Measurements from ENCODE around the gene IRX4.
"Not testable (repeated sequence)": the region's sequence is repeated elsewhere in the genome, so short reads cannot be mapped to it uniquely, and the experiment has no call there.

Gene IRX4

GRCh38 chr5:1856596-1857255 lies 26.0 kb downstream of the IRX4 start:
- DNase-seq = no peak

GRCh38 chr5:1855596-1855995 lies 27.1 kb downstream of the IRX4 start:
- DNase-seq = no peak

GRCh38 chr5:1855075-1855474 lies 27.6 kb downstream of the IRX4 start:
- DNase-seq = no peak

GRCh38 chr5:1853531-1853930 lies 29.2 kb downstream of the IRX4 start:
- no peak for DNase-seq

DNA sequence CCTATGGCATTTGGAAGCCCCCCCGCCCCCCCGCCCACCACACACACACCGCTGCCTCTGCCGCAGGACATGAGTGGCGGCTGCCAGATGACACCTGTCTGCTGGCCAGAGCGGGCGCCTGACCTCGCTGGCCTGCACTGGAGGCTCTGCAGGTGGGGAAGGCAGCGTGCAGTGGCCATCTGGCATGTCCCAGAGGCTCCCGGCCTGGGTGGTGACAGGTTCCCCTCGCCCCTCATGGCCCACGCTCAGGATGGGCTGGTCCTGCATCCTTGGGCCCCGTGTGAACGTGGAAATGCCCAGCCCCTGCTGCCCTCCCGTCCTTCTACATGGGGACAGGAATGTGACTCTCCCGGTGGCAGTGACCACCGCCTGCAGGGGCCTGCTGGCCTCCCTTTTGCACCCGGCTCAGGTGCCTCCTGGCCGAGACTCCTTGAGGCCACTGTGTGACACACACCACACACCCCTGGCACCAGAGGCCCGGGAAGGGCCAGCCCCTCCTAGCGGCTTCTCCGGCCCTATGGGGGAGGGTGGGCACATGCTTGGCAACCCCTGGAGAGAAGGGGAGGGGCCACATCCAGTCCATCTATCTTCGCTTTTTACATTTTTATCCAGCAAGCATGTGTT lies 30.3 kb downstream of the IRX4 start:
- no peak for DNase-seq

- no peak for DNase-seq
Measured at GRCh38 chr5:1851290-1851934, 31.3 kb downstream of the IRX4 start.

DNA sequence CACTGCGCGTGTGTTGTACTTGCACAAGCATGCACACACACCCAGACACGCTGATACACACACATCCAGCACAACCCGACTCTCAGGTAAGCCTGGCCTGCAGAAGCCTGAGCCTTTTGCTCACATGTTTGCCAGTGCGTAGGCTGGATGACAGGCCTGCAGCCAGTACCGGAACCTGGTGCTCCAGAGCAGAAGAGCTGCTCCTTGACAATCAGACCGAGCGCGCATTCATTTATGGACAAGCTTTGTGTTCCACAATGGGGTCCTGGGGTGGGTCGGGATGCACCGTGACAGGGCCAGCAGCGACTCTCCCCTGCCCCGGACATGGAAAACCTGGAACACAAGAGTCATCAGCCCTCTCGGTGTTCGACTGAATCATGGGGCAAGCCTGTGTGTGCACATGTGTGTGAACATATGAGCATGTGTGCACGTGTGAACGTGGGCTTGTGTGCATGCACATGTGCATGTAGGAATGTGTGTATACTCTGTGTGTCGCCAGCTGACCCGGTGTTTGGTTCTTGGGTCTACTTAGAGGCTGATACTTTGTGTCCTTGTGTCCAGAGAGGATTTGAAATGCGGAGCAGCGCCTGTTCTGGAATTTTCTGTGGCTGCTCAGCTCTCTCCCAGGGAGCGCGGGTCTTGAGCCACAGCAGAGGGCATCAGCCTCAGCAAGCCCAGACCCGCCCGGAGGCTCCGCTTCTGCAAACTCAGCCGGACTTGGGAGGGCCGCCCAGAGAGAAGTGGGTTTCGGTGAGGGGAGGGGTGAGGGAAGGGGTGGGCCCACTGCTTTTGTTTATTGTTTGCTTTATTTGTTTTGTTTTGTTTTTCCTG lies 32.2 kb downstream of the IRX4 start:
- no peak for DNase-seq

DNA sequence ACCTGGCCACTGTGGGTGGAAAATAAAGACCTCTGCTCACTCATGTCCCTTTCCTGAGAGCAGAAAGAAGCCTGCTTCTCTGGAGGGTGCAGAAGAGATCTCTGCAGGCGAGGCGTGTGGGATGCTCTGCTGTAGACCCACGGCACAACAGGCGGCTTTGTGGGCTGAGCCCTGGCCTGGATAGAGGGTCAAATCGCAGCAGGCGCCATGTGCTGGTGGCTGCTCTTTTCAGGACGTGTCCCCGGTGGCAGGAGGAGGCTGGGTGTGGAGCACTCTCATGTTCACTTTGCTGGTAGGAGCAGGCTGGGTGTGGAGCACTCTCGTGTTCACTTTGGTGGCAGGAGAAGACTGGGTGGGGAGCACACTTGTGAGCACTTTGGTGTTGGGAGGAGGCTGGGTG lies 35.1 kb downstream of the IRX4 start:
- DNase-seq = no peak

DNA sequence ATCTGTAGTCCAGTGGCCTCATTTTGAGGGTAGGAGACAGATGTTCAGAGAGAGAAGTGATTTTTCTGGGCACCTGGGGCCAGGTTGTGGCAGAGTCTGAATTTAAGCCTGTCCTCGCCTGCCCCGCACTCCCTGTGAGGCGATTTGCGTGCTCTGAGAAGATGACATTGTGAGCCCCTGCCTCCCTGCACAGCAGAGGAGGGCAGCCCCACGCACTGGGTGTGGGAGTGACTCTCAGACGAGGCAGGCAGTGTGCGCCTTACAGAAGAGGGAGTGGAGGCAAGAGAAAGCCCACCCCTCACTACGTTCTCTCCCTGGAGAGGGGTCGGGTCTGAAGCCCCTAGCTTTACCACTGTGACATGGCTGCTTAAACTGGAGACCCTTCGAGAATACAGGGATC lies 35.7 kb downstream of the IRX4 start:
- DNase-seq = no peak

GRCh38 chr5:1846583-1846982 lies 36.1 kb downstream of the IRX4 start:
- DNase-seq = no peak

GRCh38 chr5:1845696-1846095 lies 37.0 kb downstream of the IRX4 start:
- no peak for DNase-seq

GRCh38 chr5:1844708-1845436 lies 37.9 kb downstream of the IRX4 start:
- no peak for DNase-seq

GRCh38 chr5:1843761-1844160 lies 39.0 kb downstream of the IRX4 start:
- DNase-seq = not testable (repeated sequence)

GRCh38 chr5:1842004-1842819 lies 40.5 kb downstream of the IRX4 start:
- DNase-seq = no peak

GRCh38 chr5:1840741-1841521 lies 41.8 kb downstream of the IRX4 start:
- no peak for DNase-seq

GRCh38 chr5:1840071-1840547 lies 42.6 kb downstream of the IRX4 start:
- no peak for DNase-seq

- no peak for DNase-seq
Measured at GRCh38 chr5:1838013-1838412, 44.7 kb downstream of the IRX4 start.

DNA sequence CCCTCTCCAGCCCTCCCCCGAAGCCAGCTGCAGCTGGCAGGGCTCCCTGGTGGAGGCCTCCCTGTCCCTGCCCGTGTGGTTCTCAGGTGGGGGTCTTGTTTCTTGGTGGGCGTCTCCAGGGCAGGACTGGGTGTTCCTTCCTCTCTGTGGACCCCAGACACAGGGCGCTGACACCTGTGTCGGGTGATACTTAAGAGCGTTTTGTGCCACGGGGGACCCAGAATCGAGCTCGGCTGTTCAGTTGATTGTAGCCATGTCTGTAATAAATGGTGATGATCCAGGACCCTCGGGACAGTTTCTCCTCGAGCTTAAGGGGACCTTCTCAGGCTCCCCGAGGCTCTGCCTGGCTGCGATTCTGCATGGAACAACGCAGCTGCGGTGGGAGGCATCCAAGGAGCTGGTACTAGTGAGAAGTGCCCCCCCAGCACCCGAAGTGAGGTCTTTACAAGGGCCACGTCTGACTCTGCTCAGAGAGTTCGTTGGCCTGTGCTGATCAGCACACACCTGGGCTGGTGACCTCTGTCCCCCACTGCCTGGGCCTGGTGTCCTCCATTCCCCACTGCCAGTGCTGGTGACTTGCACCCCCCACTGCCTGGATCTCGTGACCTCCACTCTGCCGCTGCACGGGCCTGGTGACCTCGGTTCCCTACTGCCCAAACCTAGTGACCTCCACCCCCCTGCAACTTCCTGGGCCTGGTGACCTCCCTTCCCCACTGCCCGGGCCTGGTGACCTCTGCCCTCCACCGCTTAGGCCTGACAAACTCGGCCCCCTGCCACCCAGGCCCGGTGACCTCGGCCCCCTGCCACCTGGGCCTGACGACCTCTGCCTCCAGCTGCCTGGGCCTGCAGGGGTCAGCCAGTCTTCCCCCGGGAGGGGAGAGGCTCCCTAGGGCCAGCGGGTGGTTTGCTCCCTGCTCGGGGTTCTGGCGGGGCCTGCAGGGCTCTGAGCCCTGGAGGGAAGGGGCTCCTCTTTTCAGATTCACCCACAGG lies 45.5 kb downstream of the IRX4 start:
- DNase-seq = no peak

- no peak for DNase-seq
Measured at GRCh38 chr5:1836176-1836890, 46.4 kb downstream of the IRX4 start.

Data from CD4-positive, alpha-beta T cell treated with Interleukin-10 for 1 hour (primary cell).